GM10266 (cell line): ENCODE measurements around the gene CTBP2.

Experiments used
- DNase-seq: peaks from one replicate; pipeline ENCODE4 v3.0.0; 2012; ENCODE audit errors: extremely low spot score
- CTCF ChIP-seq: IDR thresholded peaks from 2 replicates; pipeline ENCODE4 v1.5.1; 2012; ENCODE audit warnings: mild to moderate bottlenecking, low read depth; ENCODE audit not compliant: control insufficient read depth, insufficient read depth; ENCODE audit errors: missing control alignments

CTBP2 gene

GRCh38 chr10:125034675-125035074 is 125.7 kb downstream of the CTBP2 start:
- DNase-seq: no peak
- no peak for TF ChIP-seq CTCF

GRCh38 chr10:125033146-125033924 is 127.0 kb downstream of the CTBP2 start:
- no peak for TF ChIP-seq CTCF
- no peak for DNase-seq

- no peak for DNase-seq
- no peak for TF ChIP-seq CTCF
Observed at GRCh38 chr10:125032474-125033020, 127.8 kb downstream of the CTBP2 start.

DNA sequence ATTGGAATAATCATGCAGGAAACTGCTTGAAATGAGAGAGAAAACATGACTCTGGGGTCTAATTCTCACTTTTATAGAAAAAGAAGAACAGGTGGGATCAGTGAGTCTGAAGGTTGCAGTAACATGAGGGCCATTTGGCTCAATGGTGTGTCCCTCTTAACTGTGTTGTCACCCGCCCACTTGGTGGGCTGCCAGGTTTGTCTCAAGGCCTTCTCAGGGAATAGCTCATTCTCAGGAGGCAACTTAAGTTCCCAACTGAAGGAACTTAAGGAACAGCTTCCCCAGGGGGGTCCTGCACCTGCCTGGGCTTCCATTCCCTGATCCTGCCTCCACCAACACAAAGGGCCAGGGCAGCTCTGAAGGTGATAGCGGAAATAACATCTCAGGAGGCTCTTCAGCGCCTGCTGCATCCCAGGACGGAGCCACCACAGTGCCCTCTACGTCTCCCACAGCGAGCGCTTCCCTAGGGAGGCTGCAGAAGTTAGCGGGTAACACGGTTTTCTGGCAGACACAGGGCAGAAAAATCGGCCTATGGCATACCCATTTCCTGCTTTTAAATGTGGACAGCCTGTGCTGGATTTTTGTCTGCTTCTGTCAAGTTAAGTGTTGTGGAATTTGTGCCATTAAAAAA is 129.7 kb downstream of the CTBP2 start:
- no peak for TF ChIP-seq CTCF
- DNase-seq: no peak

DNA sequence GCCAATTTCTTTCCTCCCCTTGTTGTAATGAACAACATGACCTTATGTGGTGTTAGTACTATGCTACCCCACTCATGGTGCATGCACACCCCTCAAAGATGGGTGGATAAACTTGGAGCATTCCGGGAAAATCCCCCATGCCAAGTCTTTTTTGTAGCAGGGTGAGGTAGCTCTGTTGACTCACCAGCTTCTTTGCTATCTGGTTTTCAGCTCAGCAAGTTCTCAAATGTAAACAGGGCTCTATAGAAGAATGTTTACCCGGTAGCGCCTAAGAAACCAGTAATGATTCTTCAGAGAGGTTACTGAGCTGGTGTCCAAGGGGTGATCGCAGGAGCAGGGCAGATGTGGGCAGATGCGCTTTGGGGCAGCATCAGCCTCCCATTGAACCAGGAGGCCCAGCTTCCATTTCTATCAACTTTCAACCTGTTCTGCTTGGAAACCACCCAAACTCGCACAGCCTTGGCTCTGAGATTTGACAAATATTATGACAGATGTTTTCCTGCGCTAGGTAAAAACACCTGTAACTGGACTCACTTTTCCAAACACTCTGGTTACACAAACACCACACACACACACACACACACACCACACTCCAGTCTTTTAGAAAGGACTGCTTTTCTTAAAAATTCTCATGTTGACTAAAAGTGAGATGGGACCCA is 130.7 kb downstream of the CTBP2 start:
- no peak for DNase-seq
- no peak for TF ChIP-seq CTCF

DNA sequence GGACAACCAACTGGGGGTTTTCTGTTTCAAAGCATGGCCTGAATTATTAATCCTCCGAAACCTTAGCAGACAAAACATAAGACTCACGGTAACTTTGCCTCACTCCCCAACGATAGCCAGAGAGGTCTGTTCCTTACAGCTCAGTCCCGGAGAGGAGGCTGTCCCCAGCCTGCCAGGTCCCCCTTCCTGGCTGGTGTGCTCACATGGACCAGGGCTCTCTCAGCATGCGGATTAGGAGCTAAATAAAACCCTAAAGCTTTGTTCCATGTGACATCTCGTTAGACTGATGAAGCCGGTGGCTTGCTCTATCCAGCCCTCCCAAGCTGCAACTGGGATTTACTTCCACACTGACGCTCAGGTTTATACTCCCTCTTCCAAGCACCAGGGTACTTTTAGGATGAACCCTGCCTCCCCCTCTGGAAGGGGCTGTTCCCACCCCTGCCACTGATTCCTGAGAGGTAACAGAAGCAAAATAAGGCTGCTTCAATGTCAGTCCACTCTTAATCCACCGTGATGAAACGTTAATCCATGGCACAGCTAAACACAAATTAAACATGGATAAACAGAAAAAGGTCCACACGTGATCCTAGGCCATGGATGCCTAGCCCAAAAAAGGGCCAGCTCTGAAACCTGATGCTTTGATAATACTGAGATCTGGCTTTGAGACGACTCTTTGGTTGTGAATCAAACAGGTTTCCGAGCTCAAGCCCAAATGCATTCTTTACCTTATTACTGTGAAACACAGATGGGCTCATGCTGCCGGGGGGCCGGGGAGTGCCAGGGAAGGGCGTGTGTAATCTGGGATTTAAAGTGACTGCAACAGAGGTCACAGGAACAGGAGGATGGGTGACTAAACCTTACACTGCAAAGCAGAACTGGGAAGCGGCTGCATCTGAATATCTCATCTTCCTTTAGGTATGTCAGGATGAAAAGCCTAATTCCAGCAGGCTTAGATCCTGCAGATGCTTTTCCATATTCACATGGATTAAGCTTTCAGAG is 132.2 kb downstream of the CTBP2 start:
- no peak for TF ChIP-seq CTCF
- DNase-seq: no peak
